GM21723 (cell line): ENCODE results near the gene NCK2.
"Not testable (repeated sequence)": the region's sequence is repeated elsewhere in the genome, so short reads cannot be mapped to it uniquely, and the experiment has no call there.

Experiments
- ATAC-seq: cut with Tn5 transposase; IDR thresholded peaks from one replicate; pipeline ENCODE4 v1.9.1; 2021; ENCODE audit warnings: mild to moderate bottlenecking, moderate library complexity; ENCODE audit not compliant: unreplicated experiment

Gene NCK2

GRCh38 chr2:105883911-105884694 lies 139.4 kb downstream of the NCK2 start:
- ATAC-seq = no peak

DNA sequence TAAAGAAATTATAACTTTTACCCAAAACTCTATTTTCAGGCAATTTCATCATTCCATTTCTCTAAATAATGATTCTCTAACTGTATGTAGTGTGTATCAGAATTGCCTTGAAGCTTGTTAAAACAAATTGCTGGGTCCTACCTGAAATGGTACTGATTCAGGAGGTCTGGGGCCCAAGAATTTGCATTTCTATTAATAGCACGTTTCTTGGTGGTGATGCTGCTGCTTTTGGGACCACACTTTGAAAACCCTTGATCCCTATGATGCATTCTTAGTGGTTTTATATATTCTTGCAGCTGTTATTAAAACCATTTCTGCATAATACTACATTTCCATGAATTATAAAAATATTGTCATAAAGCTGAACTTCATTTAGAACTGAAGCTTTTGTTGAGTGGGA lies 140.7 kb downstream of the NCK2 start:
- ATAC-seq = no peak

DNA sequence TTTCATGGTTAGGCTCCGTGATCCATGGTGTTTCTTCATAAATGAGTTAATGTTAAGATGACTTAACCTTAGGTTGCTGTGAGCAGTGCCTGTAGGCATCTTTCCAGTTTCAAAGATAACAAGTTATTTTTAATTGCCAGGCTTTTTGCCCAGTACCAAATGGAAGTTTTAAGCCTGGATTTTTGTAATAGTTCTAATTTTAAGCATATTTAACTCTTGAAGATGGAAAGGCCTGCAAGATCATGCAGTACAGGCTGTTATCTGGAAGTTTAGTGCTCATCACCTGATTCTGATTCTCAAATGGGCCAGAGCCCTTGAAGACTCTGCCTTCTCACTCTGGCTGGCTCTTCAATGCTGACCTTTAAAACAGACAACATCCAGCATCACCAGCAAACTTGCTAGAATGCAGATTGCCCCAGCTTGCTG lies 141.3 kb downstream of the NCK2 start:
- ATAC-seq = no peak

- no peak for ATAC-seq
Measured at GRCh38 chr2:105886687-105887086, 142.0 kb downstream of the NCK2 start.

DNA sequence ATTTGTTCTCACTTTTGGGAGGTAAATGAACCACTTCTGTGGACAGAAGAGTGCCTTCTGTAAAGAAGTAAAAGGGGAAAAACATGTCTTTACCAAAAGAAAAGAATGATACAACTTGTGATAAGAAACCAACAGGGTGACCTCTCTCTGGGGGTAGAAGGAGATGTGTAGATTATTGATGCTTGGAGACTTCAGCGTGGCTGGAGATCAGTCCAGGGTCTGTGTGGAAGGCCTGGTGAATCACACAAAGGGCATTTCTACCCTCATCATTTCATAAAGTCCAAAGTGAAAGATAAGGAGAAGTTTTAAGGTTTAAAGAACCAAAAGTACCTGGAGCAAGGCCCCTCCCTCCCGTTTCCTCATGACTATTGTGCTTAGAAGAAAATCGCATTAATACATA lies 142.5 kb downstream of the NCK2 start:
- ATAC-seq = no peak

GRCh38 chr2:105888625-105889024 lies 143.9 kb downstream of the NCK2 start:
- ATAC-seq = no peak

DNA sequence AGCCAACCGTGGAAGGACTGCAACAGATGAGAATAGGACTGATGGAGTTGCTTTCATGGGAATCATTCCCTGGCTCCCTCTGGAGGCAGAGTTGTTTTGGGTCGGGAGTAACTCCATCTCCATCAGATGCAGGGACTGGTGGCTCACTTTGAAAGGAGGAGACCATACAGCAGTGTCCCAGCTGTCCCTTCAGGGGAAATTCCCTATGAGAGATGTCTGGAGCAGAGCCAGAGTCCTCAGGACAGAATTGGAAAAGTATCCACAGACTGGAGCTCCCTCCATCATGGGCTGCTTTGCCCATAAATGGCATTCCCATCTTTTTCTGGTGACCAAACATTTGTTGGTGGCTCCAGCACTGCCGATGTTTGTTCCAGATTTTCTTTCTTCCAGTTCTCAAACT lies 144.3 kb downstream of the NCK2 start:
- ATAC-seq = no peak

GRCh38 chr2:105890111-105890510 lies 145.4 kb downstream of the NCK2 start:
- no peak for ATAC-seq

DNA sequence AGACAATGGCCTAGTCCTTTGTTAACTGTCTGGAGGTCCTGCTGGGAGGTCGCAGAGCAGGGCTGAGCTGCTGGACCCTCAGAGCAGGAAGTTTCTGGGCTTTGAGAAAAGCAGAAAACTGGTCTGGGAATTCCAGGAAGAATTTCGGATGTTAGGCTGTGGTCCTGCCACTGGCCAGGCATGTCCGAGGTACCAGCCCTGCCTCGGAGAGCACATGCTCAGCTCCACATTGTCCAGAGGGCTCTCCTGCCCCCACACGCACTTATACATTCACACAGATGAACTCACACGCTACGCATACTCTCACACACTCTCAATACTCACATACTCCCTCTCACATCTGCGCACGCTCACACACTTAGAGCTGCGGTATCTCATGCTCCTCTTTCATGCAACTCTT lies 146.1 kb downstream of the NCK2 start:
- no peak for ATAC-seq

DNA sequence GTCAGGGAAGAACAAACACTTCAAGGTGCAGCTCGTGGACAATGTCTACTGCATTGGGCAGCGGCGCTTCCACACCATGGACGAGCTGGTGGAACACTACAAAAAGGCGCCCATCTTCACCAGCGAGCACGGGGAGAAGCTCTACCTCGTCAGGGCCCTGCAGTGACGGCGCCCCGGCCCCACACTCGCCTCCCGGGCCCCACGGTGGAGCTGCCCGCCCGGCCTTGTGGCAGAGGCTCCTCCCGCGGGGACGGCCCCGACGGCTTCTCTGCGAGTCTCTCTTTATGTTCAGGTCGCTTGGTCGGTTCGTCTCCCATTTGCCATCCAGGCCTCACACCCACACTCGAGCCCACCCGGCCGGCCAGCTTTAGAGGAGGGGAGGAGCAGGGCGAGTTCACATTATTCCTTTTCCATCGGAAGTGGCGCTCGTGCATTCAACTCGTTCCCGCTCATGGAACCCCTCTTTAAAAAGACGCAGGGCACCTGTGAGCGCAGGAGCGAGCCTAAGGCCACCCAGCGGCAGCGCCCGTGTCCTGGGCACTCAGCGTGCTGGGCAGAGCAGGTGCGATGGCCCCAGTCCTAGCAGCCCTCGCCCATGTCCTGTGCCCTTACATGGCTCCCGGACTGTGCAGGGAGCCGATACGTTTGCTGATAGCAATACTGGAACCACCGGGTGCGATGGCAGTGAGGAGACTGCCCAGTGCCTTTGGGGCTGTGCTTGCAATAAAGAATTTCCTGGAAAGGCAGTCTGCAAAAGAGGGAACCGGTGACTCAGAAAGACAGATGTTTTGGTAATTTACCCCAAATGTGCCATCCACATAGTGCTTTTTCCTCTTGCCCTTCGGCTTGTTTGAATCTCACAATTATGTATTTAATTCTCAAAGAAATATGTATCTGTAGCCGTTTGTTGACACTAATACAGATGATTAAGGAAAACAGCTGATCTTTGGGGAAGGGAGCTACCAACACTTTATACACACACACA lies 148.6 kb downstream of the NCK2 start:
- ATAC-seq = no peak

DNA sequence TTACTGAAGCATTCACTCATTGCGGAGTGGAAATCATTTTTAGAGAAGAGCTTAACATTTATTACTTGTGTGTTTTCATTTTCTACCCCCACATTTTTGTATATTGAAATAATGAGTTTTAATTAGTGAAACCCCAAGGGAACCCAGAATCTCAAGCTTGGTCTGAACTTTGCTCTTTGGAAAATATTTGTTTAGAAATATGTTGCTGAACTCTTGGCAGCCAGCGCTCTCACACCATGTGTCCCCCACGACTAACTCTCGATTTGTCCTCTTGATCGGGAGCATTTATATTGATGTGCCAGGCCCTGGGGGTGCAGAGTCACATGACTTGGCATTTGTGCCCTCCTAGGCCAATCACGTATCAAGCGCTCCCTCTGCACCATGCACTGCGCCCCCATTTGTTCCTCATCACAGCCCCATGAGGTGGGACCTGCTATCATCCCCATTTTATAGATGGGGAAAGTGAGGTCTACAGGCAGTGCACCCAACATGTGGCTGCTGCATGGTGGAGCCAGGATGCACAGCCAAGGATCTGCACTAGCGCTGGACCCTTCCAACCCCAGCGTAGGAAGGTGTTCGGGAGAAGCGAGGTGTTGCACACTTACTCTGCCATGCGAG lies 149.7 kb downstream of the NCK2 start:
- no peak for ATAC-seq

GRCh38 chr2:105895990-105896764 lies 151.5 kb downstream of the NCK2 start:
- no peak for ATAC-seq

DNA sequence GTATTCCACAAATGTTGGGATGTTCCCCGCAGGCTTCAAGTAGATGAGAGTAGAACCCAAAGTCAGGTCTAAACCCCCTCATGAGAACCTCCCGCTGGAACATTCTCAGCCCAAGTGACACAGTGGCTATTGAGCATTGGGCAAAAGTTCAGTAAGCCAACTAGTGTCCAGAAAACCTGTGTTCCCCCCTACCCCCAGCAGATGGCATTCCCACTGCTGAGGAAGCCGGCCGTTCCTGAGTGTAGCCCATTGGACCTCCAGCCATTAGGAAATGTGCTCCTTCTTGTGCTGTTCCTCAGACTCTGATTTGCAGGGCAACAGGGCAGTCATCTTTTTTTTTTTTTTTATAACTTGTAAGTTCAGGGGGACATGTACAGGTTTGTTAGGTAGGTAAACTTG lies 152.1 kb downstream of the NCK2 start:
- ATAC-seq = no peak

DNA sequence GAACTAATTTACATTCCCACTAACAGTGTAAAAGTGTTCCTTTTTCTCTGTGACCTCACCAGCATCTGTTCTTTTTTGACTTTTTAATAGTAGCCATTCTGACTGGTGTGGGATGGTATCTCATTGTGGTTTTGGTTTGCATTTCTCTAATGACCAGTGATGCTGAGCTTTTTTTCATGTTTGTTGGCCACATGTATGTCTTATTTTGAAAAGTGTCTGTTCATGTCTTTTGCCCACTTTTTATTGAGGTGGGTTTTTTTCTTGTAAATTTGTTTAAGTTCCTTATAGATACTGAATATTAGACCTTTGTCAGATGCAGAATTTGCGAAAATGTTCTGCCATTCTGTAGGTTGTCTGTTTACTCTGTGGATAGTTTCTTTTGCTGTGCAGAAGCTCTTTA lies 153.0 kb downstream of the NCK2 start:
- ATAC-seq = not testable (repeated sequence)

DNA sequence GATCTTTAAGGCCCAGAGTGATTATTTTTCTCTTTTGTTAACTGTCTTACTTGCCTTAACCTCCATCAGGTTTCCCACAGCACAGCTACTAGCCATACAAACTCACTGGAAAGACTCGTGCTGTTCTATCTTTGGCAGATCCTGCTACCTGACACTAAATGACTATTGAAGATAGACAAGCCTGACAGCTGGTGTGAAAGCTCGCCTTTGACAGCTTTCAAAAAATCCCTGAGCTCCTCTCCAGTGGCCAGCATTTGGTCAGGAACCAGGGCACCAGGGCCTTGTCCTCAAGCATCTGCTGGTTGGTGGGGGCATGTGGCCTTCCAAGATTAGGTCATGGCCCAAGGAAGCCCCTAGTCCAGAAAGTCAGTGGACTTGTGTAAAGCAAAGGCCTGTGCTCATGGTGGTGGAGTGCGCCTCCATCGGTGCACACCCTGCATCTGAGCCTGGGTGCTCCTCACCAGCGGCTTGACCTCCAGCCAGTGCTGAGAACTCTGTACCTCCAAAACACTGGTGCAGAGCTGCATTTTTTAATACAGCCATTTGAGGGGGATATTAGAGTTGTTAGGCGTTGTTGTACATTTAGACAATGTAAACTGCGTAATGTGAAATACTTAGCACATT lies 158.5 kb downstream of the NCK2 start:
- no peak for ATAC-seq

DNA sequence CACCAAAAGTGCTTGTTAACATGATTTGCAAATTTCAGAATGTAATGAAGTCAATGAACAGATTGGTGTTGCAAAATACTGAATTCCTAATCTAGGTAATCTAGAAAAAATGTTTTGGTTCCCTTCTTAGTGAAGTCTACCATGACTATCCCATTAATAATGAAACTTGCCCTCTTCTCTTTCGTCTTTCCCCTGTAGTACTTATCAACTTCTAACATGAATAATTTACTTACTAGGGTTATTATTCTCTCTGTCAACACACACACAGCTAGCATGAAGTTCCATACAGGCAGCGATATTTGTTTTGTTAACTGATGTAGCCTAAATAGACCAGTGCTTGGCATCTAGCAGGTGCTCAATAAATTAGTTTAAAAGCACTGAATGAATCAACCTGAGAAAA lies 160.2 kb downstream of the NCK2 start:
- peak; percentile 96 for ATAC-seq

GRCh38 chr2:105906481-105906880 lies 161.8 kb downstream of the NCK2 start:
- ATAC-seq = no peak

GRCh38 chr2:105907184-105907583 lies 162.5 kb downstream of the NCK2 start:
- no peak for ATAC-seq

- no peak for ATAC-seq
Measured at GRCh38 chr2:105909215-105909614, 164.5 kb downstream of the NCK2 start.
